GM06990 (cell line): ENCODE data around the gene ASCC2.
A peak's percentile ranks its signal among the peaks of the same experiment; 100 is the strongest.

ENCODE experiments used
- DNase-seq: peaks from one replicate; pipeline ENCODE4 v3.0.0-alpha.2; 2011; ENCODE audit not compliant: insufficient read length; ENCODE audit errors: extremely low read depth
- H3K27me3 ChIP-seq: replicated peaks from 2 replicates; pipeline ENCODE4 v1.6.0; 2011; ENCODE audit warnings: low read length; ENCODE audit not compliant: control insufficient read depth, insufficient read depth
- H3K36me3 ChIP-seq: 2 replicates; pipeline ENCODE4 v1.5.1; 2011; ENCODE audit warnings: low read length; ENCODE audit not compliant: control insufficient read depth, insufficient read depth
- H3K4me3 ChIP-seq: replicated peaks from 2 replicates; pipeline ENCODE4 v1.5.1; 2011; ENCODE audit warnings: low read depth, mild to moderate bottlenecking, control low read depth, low read length
- CTCF ChIP-seq: IDR thresholded peaks from 2 replicates; pipeline ENCODE4 v1.5.1; 2011; ENCODE audit warnings: low read length, control low read depth, mild to moderate bottlenecking, inconsistent platforms; ENCODE audit not compliant: insufficient read depth, poor library complexity, severe bottlenecking

ASCC2 gene

GRCh38 chr22:29883045-29883774 lies 45.1 kb upstream of the ASCC2 start, which contains the start of gene MTMR3:
MTMR3 (plus strand) TSS chr22:29883174; CDS start chr22:29971060, 87,886 bp downstream.
- Histone ChIP-seq H3K4me3 (peak within 1 kb of the TSS; percentile 97), H3K36me3 (no peaks in the 10 kb centered on the region), H3K27me3 (no peaks in the 10 kb centered on the region)
- TF ChIP-seq CTCF, result peak; percentile 5
- peak; percentile 90 for DNase-seq

DNA sequence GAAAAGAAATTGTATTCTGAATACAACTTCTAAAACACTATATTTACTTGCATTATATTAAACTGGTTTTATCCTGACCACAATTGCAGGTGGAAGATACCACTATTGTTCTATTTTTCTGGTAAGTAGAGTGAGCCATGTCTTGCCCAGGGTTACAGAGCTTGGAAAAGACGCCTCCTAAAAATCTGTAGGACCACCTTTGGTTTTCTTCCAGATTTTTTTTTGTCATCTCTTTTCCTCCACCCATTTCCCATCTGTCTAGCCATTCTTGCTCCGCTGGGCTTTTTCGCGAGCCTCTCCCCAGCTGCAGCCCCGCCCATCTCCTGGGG lies 44.6 kb upstream of the ASCC2 start:
- Histone ChIP-seq H3K36me3 (no peaks in the 10 kb centered on the region), H3K4me3 (no peak overlapping the region; the same call in 1 of the 2 replicates), H3K27me3 (no peaks in the 10 kb centered on the region)
- no peak for TF ChIP-seq CTCF
- no peak for DNase-seq

DNA sequence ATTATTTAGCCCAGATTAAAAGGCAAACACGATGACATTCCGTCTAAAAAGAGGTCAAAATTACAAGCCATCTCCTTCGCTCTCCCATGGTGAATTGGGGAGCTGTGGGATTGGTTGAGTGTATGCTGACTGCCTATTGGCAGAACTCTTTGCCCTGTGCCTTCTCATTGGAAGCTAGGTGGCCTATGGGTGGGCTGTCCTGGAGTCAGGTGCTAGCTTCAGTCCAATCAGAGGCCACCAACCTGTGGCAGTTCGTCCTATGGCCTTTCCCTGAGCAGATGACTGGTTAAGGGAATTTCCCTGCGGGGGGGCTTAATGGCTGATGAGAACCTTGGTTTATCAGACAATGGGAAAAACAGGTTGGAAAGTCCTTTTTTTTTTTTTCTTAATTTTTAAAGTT lies 41.7 kb upstream of the ASCC2 start:
- Histone ChIP-seq H3K27me3 (no peaks in the 10 kb centered on the region), H3K4me3 (no peak overlapping the region), H3K36me3 (no peaks in the 10 kb centered on the region)
- DNase-seq, result no peak
- TF ChIP-seq CTCF, result no peak

GRCh38 chr22:29877620-29878019 lies 39.5 kb upstream of the ASCC2 start:
- Histone ChIP-seq H3K4me3 (no peak overlapping the region), H3K27me3 (no peaks in the 10 kb centered on the region), H3K36me3 (no peaks in the 10 kb centered on the region)
- TF ChIP-seq CTCF, result no peak
- no peak for DNase-seq

- TF ChIP-seq CTCF, result no peak
- H3K36me3 ChIP-seq, result no peaks in the 10 kb centered on the region
- DNase-seq, result no peak
- H3K27me3 ChIP-seq, result no peaks in the 10 kb centered on the region
- H3K4me3 ChIP-seq, result no peak overlapping the region
Observed at GRCh38 chr22:29873943-29874342, 35.9 kb upstream of the ASCC2 start.

DNA sequence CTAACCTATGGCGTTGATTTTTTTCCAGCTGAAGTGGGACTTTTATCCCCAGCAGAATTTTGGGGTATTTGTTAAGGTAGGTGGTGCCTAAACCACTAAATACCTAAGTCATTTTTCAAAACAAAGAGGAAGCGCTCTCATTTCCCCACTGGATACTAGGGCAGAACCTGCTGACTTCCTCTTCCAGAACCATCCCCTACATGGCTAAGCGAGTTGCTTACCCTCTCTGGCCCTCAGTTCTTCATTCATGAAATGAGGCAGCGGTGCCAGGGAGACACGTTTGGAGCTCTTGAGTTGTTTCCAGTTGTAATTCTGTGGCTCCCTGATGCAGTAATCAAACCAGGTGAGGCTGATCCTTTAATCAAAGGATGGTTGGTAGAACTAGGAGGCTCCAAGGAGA lies 34.9 kb upstream of the ASCC2 start:
- Histone ChIP-seq H3K27me3 (no peaks in the 10 kb centered on the region), H3K36me3 (no peaks in the 10 kb centered on the region), H3K4me3 (no peak overlapping the region)
- TF ChIP-seq CTCF, result no peak
- DNase-seq, result no peak
